Measurements from ENCODE around the gene EREG.

- no peak for TF ChIP-seq POLR2A (IDR thresholded peaks at IDR 0.05; ENCODE audit: low read length)
- no peak for TF ChIP-seq GATA1 (IDR thresholded peaks at IDR 0.05; ENCODE audit: low read depth, low read length)
Measured at GRCh38 chr4:74428276-74428675, 63.3 kb downstream of the EREG start.
